HG03432 (cell line): Measurements from ENCODE around the gene HM13.
"Not testable (repeated sequence)": the region's sequence is repeated elsewhere in the genome, so short reads cannot be mapped to it uniquely, and the experiment has no call there.

Experiments
- ATAC-seq: cut with Tn5 transposase; IDR thresholded peaks from one replicate; pipeline ENCODE4 v1.9.1; 2021; ENCODE audit warnings: mild to moderate bottlenecking, moderate library complexity; ENCODE audit not compliant: unreplicated experiment

HM13 gene, protein sequence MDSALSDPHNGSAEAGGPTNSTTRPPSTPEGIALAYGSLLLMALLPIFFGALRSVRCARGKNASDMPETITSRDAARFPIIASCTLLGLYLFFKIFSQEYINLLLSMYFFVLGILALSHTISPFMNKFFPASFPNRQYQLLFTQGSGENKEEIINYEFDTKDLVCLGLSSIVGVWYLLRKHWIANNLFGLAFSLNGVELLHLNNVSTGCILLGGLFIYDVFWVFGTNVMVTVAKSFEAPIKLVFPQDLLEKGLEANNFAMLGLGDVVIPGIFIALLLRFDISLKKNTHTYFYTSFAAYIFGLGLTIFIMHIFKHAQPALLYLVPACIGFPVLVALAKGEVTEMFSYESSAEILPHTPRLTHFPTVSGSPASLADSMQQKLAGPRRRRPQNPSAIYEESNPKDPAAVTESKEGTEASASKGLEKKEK

DNA sequence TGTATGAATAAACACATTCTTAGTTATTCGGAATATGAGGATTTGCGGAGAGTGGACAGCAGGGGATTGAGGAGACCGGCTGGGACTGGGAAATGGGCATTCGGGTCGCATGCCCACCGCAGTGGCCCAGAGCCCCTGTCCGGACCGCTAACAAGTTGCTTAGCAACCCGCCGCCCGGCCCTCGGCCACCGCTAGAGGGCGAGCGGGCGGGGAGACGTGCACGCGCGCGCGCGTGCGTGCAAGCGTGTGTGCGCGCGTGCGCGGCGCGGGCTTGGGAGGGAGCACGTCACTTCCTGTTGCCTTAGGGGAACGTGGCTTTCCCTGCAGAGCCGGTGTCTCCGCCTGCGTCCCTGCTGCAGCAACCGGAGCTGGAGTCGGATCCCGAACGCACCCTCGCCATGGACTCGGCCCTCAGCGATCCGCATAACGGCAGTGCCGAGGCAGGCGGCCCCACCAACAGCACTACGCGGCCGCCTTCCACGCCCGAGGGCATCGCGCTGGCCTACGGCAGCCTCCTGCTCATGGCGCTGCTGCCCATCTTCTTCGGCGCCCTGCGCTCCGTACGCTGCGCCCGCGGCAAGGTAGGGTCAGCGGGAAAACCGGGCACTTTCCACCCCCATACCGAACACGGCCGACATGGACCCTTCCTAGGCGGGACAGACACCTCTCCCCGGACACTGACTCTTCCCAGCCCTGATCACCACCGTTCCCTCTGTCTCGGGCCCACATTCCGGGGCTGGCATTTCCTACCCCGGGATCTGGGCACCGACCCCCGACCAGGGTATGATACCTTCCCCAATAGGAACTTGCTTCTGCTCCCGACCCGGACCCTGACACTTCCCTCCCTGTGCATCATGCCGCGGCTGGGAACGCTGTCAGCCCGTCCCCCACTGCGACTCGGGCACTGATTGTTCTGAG is at the start of gene HM13:
HM13 (plus strand) TSS at position 289 of the 918 bp plus-strand sequence; CDS start at position 399, 110 bp downstream.
- peak; percentile 94 for ATAC-seq

- ATAC-seq, result not testable (repeated sequence)
Observed at GRCh38 chr20:31470946-31471345, 43.3 kb upstream of the HM13 start.

DNA sequence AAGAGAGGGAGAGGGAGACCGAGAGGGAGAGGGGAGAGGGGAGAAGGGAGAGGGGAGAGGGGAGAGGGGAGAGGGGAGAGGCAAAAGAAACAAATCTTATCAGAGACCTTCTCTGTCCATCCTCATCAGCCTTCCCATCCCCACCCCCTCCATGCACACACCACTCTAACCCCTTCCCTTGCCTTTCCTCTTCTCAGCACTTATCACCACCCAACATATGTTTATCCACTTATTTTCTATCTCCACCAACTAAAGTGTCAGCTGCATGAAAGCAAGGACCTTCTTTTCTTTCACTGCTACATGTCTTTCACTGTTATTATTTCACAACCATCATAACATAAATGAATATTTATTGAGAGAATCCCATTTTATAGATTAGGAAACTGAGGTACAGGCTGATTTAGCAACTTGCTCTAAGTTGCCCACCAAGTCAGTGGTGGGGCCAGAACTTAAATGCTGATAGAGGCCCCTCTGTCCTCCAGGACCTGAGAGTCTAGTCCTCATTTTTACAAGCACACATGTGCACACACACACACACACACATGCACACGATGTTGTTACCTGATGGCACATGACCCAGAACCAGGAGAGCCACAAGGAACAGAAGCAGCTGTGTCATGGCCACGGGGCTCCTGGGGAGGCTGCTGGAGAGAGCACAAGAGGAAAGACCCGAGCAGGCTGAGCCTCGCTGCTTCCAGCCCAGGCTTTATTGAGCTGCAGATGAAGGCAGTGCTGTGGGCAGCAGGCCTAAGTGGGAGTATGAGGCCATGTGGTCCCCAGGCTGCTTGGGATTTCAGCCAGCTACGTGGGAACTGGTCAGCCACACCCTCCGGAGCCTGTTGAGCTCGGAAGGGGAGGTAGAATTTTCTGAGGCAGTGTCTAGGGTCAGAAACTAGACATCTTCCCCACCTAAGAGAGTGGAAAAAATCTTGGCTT is 41.6 kb upstream of the HM13 start:
- ATAC-seq, result no peak

- ATAC-seq, result peak; percentile 20
Observed at GRCh38 chr20:31473331-31474096, 40.7 kb upstream of the HM13 start.

GRCh38 chr20:31474097-31474436 is 40.2 kb upstream of the HM13 start:
- peak; percentile 75 for ATAC-seq

DNA sequence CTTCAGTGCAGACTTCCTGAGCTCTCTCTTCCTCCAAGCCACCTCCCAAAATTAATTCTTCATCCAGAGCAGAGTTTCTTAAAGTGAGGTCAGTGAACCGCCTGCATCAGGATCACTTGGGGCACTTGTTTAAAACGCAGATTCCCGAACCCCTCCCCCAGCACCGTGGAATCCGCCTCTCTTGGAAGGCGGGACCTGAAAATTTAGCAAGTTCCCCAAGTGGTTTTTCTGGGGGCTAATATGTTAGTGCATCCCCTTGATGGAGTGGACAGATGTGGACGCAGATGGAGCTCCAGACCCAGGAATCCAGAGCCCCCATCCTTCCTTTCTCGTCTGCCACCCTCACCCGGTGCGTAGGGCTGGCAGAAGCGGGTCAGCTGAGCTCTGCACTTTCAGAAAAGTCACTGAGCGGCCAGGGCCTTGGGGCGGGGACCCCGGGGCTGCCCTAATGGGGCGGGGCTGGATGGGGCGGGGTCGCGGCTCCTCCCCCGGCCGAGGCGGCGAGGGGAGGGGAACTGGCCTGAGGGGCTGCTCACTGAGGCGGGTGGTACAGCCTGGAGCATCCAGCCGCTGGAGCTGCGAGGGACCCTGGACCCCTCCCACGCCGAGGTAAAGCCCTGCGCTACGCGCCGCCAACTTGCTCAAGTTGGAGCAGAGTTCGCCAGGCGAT is 39.3 kb upstream of the HM13 start, which contains the start of the genes DEFB124 and REM1:
DEFB124 (minus strand) TSS at position 370 of the 670 bp plus-strand sequence. CDS start 2,114 bp downstream, outside the sequence.
REM1 (plus strand) TSS at position 531 of the 670 bp plus-strand sequence. CDS start 1,158 bp downstream, outside the sequence.
- no peak for ATAC-seq

GRCh38 chr20:31475472-31476293 is 38.6 kb upstream of the HM13 start:
- no peak for ATAC-seq

GRCh38 chr20:31476294-31476585 is 38.0 kb upstream of the HM13 start:
- no peak for ATAC-seq

DNA sequence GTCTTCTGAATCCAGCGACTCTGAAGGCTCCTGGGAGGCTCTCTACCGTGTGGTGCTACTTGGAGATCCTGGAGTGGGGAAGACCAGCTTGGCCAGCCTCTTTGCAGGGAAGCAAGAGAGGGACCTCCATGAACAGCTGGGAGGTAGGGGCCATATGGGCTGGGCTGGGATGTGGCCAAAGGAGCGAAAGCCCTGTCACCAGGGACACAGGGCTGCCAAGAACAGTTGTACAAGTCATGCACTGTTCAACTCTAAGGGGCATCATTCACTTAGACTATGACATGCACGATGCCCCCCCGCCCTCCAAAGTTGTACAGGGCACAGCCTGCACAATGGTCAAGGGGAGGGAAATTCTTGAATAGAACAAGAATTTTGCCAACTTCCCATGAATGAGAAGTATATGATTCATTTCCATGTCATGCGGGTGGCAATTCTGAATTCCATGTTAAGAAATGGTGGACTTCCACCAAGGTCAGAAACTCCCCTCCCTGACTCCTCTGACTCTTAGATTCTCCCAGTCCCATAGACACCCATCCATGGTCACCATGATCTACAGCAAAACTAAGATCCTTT is 37.5 kb upstream of the HM13 start:
- no peak for ATAC-seq

DNA sequence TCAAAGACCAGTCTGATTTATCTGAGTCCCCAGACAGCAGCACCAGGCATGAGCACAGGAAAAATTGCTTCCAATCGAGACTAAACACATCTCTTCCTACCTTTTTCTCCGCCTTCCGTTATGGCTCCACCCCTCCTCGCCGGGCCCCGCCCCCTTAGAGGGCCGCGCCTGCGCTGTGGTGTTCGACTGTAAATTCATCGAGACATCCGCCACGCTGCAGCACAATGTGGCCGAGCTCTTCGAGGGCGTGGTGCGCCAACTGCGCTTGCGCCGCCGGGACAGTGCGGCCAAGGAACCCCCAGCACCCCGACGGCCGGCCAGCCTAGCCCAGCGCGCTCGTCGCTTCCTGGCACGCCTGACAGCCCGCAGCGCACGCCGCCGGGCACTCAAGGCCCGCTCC is 30.2 kb upstream of the HM13 start:
- no peak for ATAC-seq

GRCh38 chr20:31485450-31486339 is 28.5 kb upstream of the HM13 start:
- no peak for ATAC-seq

- no peak for ATAC-seq
Observed at GRCh38 chr20:31488115-31488514, 26.1 kb upstream of the HM13 start.

GRCh38 chr20:31489152-31489551 is 25.1 kb upstream of the HM13 start:
- no peak for ATAC-seq

DNA sequence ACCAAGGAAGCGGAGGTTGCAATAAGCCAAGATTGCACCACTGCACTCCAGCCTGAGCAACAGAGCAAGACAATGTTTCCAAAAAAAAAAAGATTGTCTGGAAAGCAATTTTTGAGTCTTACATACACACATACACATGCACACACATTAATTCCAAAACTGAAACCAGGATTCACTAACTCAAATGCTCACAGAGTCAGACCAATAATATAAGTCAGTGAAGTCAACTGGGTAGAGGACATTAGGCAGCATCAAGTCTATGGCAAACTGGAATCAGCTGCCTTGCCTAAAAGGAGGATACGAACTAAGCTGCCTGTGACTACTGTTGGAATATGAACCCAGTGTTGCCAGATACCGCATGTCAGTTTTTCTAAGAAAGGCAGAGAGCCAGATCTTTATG is 23.5 kb upstream of the HM13 start:
- no peak for ATAC-seq

DNA sequence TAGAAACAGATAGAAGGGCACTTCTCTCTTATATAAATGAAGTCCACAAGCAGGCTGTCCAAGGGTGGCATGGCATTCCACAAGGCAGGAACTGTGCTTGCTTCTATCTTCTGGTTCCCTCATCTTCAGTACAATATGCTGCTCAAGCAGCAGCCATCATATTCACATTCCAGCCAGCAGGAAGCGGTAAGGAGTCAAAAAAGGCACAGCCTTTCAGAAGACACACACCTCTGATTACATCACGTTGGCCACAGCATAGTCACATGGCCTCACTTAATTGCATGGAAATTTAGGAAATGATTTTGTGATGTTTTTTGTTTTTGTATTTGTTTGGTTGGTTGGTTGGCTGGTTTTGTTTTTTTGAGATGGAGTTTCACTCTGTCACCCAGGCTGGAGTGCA is 20.1 kb upstream of the HM13 start:
- no peak for ATAC-seq

GRCh38 chr20:31496761-31497295 is 17.4 kb upstream of the HM13 start:
- ATAC-seq, result no peak
